ENCODE data around the gene AAK1.

DNA sequence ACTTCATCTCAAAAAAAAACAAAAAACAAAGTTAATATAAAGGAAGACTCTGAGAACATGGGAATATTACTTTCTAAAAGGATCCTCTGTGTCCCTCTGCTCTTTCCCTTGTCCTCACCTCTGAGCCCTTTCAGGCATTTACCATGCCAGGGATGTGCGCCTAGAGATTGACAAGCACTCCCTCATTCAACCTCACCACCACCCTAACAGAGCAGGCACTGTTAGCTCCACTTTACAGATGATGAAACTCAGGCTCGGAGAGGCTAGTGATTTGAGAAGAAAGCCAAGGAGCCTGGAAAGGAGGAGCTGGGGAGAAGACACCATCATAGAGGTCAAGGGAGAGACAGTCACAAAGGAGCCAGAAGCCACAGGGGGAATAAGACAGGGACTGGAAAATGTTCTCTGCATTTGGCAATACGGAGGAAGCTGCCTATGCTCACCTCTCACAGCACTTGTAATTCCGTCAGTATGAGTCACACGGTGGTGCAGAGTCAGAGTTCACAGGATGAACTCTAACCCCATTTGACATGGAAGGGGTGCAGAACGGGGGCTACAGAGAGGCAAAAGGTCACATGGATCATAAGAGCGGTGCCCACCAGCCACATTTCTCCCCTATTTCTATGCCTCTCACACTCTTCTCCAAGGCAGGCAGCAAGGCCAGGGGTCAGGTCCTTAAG lies 104.5 kb downstream of the AAK1 start:
- TF ChIP-seq, protein P1, sequence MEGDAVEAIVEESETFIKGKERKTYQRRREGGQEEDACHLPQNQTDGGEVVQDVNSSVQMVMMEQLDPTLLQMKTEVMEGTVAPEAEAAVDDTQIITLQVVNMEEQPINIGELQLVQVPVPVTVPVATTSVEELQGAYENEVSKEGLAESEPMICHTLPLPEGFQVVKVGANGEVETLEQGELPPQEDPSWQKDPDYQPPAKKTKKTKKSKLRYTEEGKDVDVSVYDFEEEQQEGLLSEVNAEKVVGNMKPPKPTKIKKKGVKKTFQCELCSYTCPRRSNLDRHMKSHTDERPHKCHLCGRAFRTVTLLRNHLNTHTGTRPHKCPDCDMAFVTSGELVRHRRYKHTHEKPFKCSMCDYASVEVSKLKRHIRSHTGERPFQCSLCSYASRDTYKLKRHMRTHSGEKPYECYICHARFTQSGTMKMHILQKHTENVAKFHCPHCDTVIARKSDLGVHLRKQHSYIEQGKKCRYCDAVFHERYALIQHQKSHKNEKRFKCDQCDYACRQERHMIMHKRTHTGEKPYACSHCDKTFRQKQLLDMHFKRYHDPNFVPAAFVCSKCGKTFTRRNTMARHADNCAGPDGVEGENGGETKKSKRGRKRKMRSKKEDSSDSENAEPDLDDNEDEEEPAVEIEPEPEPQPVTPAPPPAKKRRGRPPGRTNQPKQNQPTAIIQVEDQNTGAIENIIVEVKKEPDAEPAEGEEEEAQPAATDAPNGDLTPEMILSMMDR (conservative IDR thresholded peaks at IDR 0.05 in 1 of 2, IDR thresholded peaks at IDR 0.05 in 1 of 2; ENCODE audit: low read depth in 1 of 2, low read length in 2 of 2), result no peak
- no peak for TF ChIP-seq EZH2 (IDR thresholded peaks at IDR 0.05; ENCODE audit: low read length, missing control alignments)

All from fibroblast of lung (primary cell).